CD4-positive, alpha-beta T cell (primary cell): ENCODE measurements around the gene YAE1. TPM values are rescaled to one million over a fixed set of nuclear protein-coding genes. Genes with fewer than 3 reads are reported as not detected.

Experiments used
- ATAC-seq: fragments of 200-7000 bp; cut with Tn5 transposase; one replicate; pipeline ENCODE4 v1.10.0; 2022; ENCODE audit warnings: mild to moderate bottlenecking; ENCODE audit not compliant: poor library complexity
- CTCF ChIA-PET: fragments of 350-600 bp; sonication (Branson Sonifier 250); formaldehyde crosslinking; loops from one replicate; lab custom pipeline; 2021; ENCODE audit warnings: antibody characterized with exemption, inconsistent platforms; lab: Charles Lee
- POLR2A ChIA-PET: fragments of 350-600 bp; sonication (Branson Sonifier 250); formaldehyde crosslinking; loops from one replicate; lab custom pipeline; 2021; ENCODE audit warnings: antibody characterized with exemption, inconsistent platforms; lab: Charles Lee
- DNase-seq, 14 experiments: peaks; one replicate each; pipeline ENCODE4 v3.0.0-alpha.2; 2013 to 2020; ENCODE audit warnings: mixed read lengths in 2 of 14
- H3K27ac ChIP-seq, 2 donors: one replicate each; pipeline versions ENCODE4 v1.5.1 to v1.7.0; 2013; ENCODE audit warnings: low read length in 2 of 2, low read depth in 1 of 2, mild to moderate bottlenecking in 1 of 2
- H3K27me3 ChIP-seq, 2 experiments: 1 replicate in 1 of 2; 2 replicates in 1 of 2; pipeline versions ENCODE4 v1.6.1 to v1.7.0; 2013; ENCODE audit warnings: low read length in 2 of 2, control low read depth in 1 of 2, mild to moderate bottlenecking in 1 of 2, moderate library complexity in 1 of 2; ENCODE audit not compliant: insufficient read depth in 2 of 2, control insufficient read depth in 1 of 2
- H3K36me3 ChIP-seq: one replicate; pipeline ENCODE4 v1.6.1; 2013; ENCODE audit warnings: low read length, control low read depth; ENCODE audit not compliant: insufficient read depth
- H3K4me1 ChIP-seq: one replicate; pipeline ENCODE4 v1.6.1; 2013; ENCODE audit warnings: low read length, control low read depth; ENCODE audit not compliant: insufficient read depth
- H3K4me3 ChIP-seq: one replicate; pipeline ENCODE4 v1.5.1; 2013; ENCODE audit warnings: mild to moderate bottlenecking, low read length, moderate library complexity
- H3K9me3 ChIP-seq, 2 experiments: 1 replicate in 1 of 2; 2 replicates in 1 of 2; pipeline versions ENCODE4 v1.6.1 to v1.7.0; 2013; ENCODE audit warnings: low read length in 2 of 2, mild to moderate bottlenecking in 2 of 2, control low read depth in 1 of 2, moderate library complexity in 1 of 2; ENCODE audit not compliant: control insufficient read depth in 1 of 2, insufficient read depth in 1 of 2
- H3K27ac Mint-ChIP-seq: one replicate; pipeline ENCODE4 v1.8.0; 2020; ENCODE audit warnings: mixed read lengths
- H3K27me3 Mint-ChIP-seq: one replicate; pipeline ENCODE4 v1.8.0; 2021; ENCODE audit warnings: mixed read lengths
- H3K36me3 Mint-ChIP-seq: one replicate; pipeline ENCODE4 v1.8.0; 2021; ENCODE audit warnings: low read depth, mixed read lengths
- H3K4me1 Mint-ChIP-seq: one replicate; pipeline ENCODE4 v1.8.0; 2021; ENCODE audit warnings: low read depth, mixed read lengths
- H3K4me3 Mint-ChIP-seq: one replicate; pipeline ENCODE4 v1.8.0; 2020; ENCODE audit warnings: mild to moderate bottlenecking, mixed read lengths
- H3K9me3 Mint-ChIP-seq: one replicate; pipeline ENCODE4 v1.8.0; 2020; ENCODE audit warnings: mixed read lengths
- intact Hi-C, 2 experiments: fragments of 100-400 bp; cut with DNase I in 1 of 2; cut with micrococcal nuclease in 1 of 2; formaldehyde crosslinking; loops; one replicate each; pipeline versions ENCODE4 v1.15.1 to v1.9.0; 2023 to 2025; cut with DNase I, micrococcal nuclease
- total RNA-seq, 174 experiments: library from RNA in 2 of 174; stranded (reverse) in 2 of 174; gene quantifications; one replicate each; pipeline ENCODE4 v1.2.3 and lab custom pipeline; 2021 to 2026
- TF ChIP-seq, protein P1 (sequence below): fragments of 200-600 bp; IDR thresholded peaks from one replicate; pipeline ENCODE4 v1.8.0; 2022; ENCODE audit warnings: antibody characterized with exemption, mild to moderate bottlenecking

The YAE1 gene
- total RNA-seq, 2 experiments from 2014 or later = 5.0 to 7.4 TPM

DNA sequence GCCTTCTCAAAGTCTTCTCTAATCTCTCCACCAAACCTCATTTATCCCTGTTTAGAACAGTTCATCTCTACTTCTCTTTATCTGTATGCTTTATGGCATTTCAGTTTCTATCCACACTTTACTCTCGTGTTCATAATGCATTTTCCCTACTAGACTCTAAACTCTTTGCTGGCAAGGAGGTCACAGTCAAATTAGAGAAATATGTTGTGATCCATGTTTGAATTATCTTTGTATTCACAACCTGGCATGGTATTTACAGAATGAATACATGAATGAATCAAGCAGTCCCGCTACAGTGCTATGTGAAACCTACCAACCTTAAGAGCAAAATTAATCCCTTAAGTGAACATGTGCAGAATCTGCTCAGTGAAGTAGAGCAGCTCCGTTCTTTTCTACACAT lies 12.8 kb upstream of the YAE1 start:
- Mint-ChIP-seq H3K27ac (no peak overlapping the region), H3K9me3 (no peaks in the 10 kb centered on the region), H3K36me3 (peaks cover 3% of the 10 kb centered on the region), H3K4me1 (no peaks in the 10 kb centered on the region), H3K4me3 (no peak overlapping the region), H3K27me3 (no peaks in the 10 kb centered on the region)
- CTCF ChIA-PET = no interaction called here
- no peaks in the 10 kb centered on the region for H3K36me3 ChIP-seq
- no peaks in the 10 kb centered on the region for H3K4me1 ChIP-seq
- POLR2A ChIA-PET = no interaction called here
- no peak overlapping the region for H3K4me3 ChIP-seq
- no peak for DNase-seq
- no peak for ATAC-seq
- TF ChIP-seq, protein P1, sequence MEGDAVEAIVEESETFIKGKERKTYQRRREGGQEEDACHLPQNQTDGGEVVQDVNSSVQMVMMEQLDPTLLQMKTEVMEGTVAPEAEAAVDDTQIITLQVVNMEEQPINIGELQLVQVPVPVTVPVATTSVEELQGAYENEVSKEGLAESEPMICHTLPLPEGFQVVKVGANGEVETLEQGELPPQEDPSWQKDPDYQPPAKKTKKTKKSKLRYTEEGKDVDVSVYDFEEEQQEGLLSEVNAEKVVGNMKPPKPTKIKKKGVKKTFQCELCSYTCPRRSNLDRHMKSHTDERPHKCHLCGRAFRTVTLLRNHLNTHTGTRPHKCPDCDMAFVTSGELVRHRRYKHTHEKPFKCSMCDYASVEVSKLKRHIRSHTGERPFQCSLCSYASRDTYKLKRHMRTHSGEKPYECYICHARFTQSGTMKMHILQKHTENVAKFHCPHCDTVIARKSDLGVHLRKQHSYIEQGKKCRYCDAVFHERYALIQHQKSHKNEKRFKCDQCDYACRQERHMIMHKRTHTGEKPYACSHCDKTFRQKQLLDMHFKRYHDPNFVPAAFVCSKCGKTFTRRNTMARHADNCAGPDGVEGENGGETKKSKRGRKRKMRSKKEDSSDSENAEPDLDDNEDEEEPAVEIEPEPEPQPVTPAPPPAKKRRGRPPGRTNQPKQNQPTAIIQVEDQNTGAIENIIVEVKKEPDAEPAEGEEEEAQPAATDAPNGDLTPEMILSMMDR = no peak
- no peaks in the 10 kb centered on the region for H3K27me3 ChIP-seq
- no peak overlapping the region for H3K27ac ChIP-seq
- intact Hi-C loops = no loop called here
- no peaks in the 10 kb centered on the region for H3K9me3 ChIP-seq

DNA sequence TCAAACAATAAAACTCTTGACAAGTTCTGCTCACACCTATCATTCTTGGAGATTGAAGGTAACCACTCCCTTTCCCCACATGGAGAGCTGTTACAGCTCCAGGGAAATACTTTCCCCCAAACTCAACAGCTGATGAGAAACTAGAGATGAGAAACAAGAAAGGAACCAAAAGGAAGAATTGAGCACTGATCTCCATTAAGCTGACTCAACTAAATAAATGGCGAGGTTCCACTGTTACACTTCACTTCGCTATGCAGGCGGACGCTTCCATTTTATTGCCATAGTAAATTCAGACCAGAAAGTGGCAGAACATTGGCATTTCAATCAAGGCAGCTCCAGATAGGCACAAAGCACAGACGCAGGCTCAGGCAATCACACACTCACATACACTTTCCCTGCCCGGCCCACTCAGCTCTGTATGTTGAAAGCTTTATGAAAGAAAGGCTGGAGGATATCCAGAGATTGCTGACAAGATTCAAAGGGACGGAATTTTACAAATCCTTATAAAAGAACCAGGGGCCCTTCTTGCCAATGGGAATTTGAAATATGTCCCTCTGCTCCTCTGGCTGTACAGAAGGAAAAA lies 11.5 kb upstream of the YAE1 start:
- DNase-seq (no peak), ATAC-seq (no peak)
- TF ChIP-seq, protein P1 = no peak
- Mint-ChIP-seq H3K27me3 (no peaks in the 10 kb centered on the region), H3K36me3 (no peaks in the 10 kb centered on the region), H3K27ac (no peak overlapping the region), H3K4me1 (no peaks in the 10 kb centered on the region), H3K4me3 (no peak overlapping the region), H3K9me3 (no peaks in the 10 kb centered on the region)
- Histone ChIP-seq H3K9me3 (no peaks in the 10 kb centered on the region), H3K4me3 (no peak overlapping the region), H3K27ac (no peak overlapping the region), H3K27me3 (peaks cover 0 to 4% of the 10 kb centered on the region in 2 experiments), H3K4me1 (no peaks in the 10 kb centered on the region), H3K36me3 (no peaks in the 10 kb centered on the region)
- POLR2A ChIA-PET = interaction anchor here (0.7 kb wide), 1 partner anchor 25 kb away, joined by 4 read pairs; no protein-coding TSS in a partner anchor
- CTCF ChIA-PET = no interaction called here
- intact Hi-C loops = no loop called here

DNA sequence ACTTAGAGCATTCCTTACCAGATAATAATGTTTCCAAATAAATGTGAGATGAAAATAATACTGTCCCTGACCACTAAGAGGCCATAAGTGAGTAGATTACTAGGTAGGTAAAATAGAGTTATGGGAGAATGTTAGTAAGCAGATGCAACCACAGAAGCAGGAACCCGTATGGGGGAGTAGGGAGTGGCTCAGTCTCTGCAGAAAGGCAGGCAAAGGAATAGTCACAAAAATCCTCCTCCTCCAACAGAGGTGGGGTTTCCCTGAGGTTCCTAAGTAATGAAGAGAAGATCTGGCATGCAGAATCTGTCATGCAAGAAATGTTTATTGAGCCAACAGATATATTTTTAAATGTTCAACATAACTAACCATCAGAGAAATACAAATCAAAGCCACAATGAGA lies 9.0 kb upstream of the YAE1 start:
- DNase-seq = no peak
- Histone ChIP-seq H3K4me1 (no peaks in the 10 kb centered on the region), H3K4me3 (no peak overlapping the region), H3K27me3 (peaks cover 0 to 4% of the 10 kb centered on the region in 2 experiments), H3K27ac (no peak overlapping the region), H3K36me3 (no peaks in the 10 kb centered on the region), H3K9me3 (no peaks in the 10 kb centered on the region)
- H3K4me3 Mint-ChIP-seq = no peak overlapping the region
- H3K4me1 Mint-ChIP-seq = no peaks in the 10 kb centered on the region
- no peaks in the 10 kb centered on the region for H3K9me3 Mint-ChIP-seq
- H3K27ac Mint-ChIP-seq = no peak overlapping the region
- no peak for ATAC-seq
- H3K27me3 Mint-ChIP-seq = no peaks in the 10 kb centered on the region
- intact Hi-C loops = no loop called here
- CTCF ChIA-PET = no interaction called here
- POLR2A ChIA-PET = no interaction called here
- TF ChIP-seq, protein P1 = no peak
- H3K36me3 Mint-ChIP-seq = no peaks in the 10 kb centered on the region
